DOHH2 (cell line): Measurements from ENCODE around the gene RARA.
"Not testable (repeated sequence)": the region's sequence is repeated elsewhere in the genome, so short reads cannot be mapped to it uniquely, and the experiment has no call there.

Experiments used
- CTCF ChIP-seq: fragments of 200-600 bp; sonication (generic); IDR thresholded peaks from one replicate; pipeline ENCODE4 v1.5.1; 2014; ENCODE audit warnings: antibody characterized with exemption, mild to moderate bottlenecking, low read depth, low read length; ENCODE audit not compliant: poor library complexity, severe bottlenecking
- EZH2phosphoT487 ChIP-seq: fragments of 200-600 bp; sonication (generic); IDR thresholded peaks from 2 replicates; pipeline ENCODE4 v1.6.1; 2017; ENCODE audit warnings: borderline replicate concordance, mild to moderate bottlenecking, antibody characterized with exemption, low read length, moderate library complexity, mixed read lengths

GRCh38 chr17:40367728-40368127 is 58.7 kb downstream of the RARA start:
- not testable (repeated sequence) for TF ChIP-seq CTCF, EZH2phosphoT487
